Left renal cortex interstitium (tissue), 4 donors: ENCODE results near the gene EIF2S2. TPM values are rescaled to one million over a fixed set of nuclear protein-coding genes. Genes with fewer than 3 reads are reported as not detected.

Experiments used
- DNase-seq, 4 donors: peaks; one replicate each; pipeline ENCODE4 v3.0.0-alpha.2; 2013; ENCODE audit warnings: low read depth in 4 of 4, low spot score in 2 of 4, missing footprints in 1 of 4
- polyA plus RNA-seq, 4 donors: library from polyadenylated mRNA; unstranded; fragments of 120-200 nt; gene quantifications; one replicate each; pipeline ENCODE4 v1.2.1, GENCODE V29; 2013; ENCODE audit not compliant: insufficient read length in 4 of 4

The EIF2S2 gene
- polyA plus RNA-seq, 4 donors, result 45.5 to 54.3 (median 48.0) TPM

DNA sequence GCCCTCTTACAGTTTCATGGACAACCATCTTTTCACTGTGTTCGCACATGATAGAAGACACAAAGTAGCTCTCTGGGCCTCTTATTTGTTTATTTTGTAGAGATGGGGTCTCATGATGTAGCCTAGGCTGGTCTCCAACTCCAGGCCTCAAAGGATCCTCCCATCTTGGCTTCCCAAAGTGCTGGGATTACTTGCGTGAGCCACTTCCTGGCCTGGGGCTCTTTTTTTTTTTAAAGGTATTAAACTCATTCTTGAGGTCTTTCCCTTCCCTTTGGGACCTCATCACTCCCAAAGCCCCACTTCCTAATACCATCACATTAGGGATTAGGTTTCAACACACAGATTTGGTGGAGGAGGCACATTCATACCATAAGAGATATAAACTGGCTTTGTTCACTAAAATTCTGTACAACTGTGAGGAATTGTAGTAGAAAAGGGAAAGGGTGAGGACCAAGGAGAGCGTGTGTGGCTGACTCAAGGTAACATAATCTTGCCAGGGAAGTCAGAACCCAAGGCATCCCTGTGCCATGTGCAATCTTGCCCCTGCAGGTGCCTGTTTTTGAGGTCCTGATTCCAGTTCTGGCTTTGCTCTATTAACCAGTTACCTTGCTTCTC lies 45.5 kb downstream of the EIF2S2 start:
- no peak for DNase-seq

GRCh38 chr20:34065260-34065659 lies 46.8 kb downstream of the EIF2S2 start:
- DNase-seq, result no peak

DNA sequence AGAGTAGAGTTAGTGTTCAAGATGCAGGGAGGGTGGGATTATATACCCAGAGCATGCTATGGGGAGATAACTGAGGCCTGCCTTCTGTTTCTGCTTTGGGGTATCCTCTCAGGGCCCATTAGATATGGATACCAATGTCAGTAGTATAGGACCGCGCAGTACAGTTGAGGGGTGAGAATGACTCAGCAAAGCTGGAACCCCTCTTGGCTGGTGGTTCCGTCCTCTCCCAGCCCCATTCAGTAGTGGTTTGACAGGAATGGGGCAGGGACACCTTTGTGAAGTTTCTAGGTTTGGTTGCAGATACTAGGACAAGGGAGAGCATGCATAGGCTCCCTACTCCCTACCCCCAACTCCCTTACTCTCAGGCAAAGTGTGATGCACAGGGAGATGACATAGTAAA lies 47.8 kb downstream of the EIF2S2 start:
- DNase-seq, result no peak

- no peak for DNase-seq
These were observed 49.2 kb downstream of the EIF2S2 start for GRCh38 chr20:34062570-34063482.

DNA sequence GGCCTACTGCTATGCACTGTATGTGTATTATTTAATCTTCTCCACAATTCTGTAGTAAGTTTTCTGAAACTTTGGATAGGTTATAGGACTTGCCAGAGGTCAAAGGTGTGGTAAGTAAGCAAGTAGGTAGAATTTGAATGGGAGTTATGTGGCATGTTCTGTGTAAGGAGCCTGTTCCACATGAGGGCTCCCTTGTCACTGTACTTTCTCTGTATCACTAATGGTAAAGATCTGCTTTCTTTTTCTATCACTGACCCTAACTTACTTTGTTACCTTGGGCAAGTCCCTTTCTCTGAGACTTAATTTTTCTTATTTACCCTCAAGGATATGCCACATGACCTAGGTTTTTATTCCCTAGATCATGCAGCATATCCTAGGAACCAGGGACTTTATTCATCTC lies 50.3 kb downstream of the EIF2S2 start:
- no peak for DNase-seq

GRCh38 chr20:34060970-34061369 lies 51.1 kb downstream of the EIF2S2 start:
- DNase-seq, result no peak

DNA sequence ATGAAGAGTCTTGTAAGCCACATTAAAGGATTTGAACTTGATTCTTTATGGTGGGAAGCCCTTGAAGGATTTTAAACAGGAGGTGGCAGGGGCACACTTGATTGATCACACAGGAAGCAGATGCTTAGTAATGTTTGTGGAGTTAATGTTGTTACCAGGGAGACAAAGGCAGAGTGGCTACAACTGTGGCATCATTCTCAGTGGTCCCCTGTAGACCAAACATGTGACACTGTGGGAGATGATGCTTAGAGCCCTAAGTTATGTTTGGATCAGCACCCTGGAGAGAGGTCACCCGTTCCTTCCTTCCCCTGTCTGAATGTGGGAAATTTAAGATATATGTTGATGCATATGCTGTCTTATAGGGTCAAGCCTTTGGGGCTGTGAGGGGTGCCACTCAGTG lies 53.2 kb downstream of the EIF2S2 start:
- DNase-seq, result no peak

DNA sequence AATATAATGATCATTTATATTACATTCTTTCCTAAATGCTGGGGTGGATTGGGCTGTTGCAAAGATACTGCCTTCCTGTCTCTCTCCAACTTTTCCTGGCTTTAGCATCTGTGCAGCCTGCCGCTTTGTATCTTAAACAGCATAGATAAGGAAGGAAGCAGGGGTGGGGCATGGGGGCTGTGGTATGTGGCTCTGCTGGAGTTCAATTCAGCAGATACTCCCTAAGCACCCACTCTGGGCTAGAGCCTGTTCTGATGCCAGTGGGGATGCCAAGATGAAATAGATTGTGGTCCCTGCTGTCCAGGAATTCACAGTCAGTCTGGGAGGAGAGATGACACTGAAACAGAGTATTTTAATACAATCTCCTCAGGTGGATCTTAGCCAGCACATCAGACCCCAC lies 56.8 kb downstream of the EIF2S2 start:
- no peak for DNase-seq

DNA sequence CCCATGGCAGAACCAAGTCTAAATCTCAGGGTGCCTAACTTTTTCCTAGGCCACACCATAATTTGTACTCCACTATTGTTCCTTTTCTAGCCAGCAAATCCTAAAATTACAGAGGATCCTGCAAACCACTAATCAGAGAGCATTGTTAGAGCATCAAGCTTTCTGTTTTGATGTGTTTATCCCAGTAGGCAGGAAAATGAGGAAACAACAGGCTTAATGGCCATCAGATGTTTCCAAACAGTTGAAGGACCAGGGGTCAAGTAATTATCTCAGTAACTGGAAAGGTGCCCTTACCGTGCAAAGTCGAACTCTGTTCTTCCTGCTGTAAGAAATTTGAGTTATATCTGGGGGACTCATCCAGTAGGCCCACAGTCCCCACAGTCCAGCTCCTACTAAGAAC lies 59.6 kb downstream of the EIF2S2 start:
- no peak for DNase-seq

DNA sequence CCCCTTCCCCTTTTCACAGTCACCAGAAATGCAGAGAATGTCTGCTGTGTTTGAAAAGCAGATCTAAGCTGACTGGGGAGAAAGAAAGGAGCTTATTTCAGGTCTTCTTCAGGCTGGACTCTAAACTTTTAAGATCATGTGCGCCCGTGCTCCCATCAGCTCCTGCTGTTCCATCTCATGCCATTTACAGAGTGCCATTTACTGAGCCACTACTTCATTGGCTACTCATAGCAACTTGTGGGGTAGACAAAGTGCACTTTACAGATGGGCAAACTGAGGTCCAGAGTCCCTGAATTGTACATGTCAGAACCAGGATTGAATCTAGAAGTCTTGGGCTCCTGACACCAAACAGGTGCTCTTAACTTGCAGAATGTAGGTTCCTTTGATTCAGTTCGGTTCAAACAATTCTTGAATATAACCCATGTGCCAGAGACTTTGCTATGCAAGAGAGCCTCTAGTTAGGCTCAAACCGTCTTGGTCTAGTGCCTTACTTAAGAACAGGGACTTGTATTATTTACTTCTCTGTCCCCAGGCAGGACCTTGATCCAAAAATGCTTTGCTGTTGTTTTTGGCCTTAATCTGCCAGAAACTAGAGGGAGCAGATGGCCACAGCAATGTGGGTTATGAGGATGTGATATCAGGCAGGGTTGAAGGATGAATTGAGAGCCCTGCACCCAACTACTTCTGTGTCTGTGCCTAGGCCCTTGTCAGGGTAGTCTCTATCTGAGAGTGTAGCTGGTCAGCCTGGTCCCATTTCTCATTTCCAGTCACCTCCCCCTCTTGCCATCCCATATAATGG lies 61.9 kb downstream of the EIF2S2 start:
- DNase-seq, result no peak

DNA sequence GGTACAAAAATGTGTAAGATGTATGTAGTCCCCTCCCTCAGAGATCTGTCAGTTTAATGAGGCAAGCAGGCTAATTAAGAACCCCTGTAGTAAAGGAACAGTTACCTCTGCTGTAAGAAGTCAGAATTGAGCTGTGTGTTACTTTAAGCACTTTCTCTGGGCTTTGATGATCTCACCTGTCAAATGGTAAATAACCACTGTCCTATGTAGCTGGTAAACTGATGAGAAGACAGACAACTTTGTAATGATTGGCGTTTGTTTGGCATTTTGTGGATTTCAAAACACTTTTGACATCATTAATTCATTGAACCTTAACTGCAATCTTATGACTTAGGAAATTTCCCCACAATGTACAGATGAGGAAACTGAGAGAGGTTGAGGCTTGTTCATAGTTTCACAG lies 62.7 kb downstream of the EIF2S2 start:
- DNase-seq, result no peak

DNA sequence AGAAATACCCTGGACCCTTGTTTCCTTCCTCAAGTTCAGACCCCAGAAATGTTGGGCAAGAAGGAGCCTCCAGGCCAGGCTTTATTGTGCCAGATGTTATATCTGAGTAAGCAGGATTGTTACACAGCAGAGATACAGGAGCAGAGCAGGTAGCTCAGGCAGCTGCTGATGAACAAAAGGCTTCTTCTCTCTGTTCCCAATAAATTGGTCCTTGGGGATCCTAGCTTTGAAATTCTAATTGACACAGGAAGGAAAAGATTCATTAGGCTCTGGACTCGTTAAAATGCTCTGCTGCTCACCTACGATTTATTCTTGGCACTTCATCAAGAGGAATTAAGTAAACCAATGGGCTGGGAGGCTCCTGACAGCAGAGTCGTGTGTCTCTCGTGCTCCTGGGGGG lies 64.1 kb downstream of the EIF2S2 start:
- DNase-seq, result no peak

GRCh38 chr20:34047010-34047687 lies 64.9 kb downstream of the EIF2S2 start:
- no peak for DNase-seq

DNA sequence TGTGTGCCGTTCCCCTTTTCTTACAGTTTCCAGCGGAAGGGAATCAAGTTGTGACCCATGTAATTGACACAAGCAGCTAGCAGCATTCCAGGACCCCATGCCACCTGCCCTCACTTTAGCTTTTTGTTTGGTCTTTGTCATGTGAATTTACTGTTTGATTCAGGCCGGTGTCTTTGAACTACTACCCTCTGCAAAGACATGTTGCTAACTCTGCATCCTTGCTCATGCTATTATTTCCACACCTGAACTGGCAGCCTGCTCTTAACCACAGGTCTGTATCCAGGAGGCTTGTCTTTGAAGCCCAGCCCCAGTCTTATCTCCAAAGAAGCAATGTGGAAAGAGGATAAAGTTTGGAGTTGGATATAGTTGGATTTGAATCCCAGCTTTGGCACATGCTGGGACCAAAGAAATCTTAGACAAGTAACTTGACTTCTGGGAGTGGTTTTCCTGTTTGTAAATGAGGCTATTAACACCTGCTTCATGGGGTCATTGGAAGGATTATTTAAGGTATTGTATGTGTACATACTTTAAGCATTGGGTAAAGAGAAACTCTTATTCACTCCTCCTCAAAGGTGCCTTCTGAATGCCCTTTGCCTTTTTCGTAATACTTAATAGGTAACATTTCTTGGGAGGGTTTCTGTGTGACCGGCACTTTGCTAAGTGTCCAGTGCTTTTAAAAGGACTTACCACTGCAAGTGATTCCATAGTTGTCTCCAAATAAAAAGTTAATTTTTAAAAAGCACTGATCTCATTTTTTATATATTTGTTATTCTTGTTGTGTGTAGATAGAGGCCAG lies 65.9 kb downstream of the EIF2S2 start:
- no peak for DNase-seq

DNA sequence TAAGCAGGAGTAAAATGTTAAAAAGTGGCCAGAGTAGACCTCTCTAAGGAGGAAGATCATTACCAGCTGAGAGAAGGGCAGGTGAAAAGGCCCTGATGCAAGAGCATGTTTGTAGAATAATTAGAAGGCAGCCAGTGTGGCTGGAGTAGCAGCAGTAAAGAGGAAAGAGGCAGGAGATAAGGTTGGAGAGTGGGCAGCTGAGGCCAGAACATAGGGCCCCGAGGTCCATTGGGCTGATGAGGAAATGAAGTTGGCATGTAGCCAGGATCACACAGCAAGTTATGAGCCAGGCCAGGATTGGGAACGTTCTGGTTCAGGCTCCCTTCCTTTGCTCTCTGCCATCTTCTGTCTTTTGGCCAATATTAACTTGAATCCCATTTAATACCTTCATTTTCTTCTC lies 66.7 kb downstream of the EIF2S2 start:
- no peak for DNase-seq

DNA sequence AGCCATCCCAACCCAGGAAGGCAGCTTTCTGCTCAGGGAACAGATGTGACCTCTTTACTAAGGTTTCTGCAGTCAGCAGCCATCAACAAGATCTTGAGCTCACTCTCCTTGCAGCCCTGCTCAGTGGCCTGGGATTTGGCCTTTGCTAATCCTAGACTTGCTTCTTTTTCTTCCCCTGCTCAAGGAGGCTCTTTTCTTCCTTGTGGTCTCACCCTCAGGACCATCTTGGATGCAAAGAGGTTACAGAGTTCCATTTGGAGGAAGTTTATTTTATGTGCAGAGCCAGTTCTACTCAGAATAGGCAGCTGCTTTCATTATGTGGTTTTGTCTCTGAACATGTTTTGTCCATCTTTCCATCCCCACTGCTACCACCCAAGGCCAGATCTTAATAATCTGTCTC lies 69.0 kb downstream of the EIF2S2 start:
- no peak for DNase-seq

DNA sequence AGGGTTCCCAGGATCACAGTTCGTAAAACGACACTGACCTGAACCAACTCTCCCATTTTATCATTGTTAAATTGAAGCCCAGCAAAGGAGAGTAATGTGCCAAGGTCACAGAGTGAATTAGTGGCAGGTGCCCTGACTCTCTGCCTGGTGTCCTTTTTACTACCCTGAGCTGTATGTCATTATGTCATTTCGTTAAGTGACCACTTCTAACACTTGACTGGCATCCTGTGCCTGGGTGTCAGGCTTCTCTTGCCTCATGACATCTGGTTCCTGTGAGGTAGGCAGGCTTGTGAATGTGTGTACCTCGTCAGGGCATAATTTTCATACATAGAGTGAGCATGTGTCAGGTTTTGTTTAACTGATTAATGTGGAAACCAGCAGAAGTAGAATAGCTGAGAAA lies 69.8 kb downstream of the EIF2S2 start:
- DNase-seq, result no peak

- DNase-seq, result no peak
These were observed 70.8 kb downstream of the EIF2S2 start for GRCh38 chr20:34041226-34041625.

DNA sequence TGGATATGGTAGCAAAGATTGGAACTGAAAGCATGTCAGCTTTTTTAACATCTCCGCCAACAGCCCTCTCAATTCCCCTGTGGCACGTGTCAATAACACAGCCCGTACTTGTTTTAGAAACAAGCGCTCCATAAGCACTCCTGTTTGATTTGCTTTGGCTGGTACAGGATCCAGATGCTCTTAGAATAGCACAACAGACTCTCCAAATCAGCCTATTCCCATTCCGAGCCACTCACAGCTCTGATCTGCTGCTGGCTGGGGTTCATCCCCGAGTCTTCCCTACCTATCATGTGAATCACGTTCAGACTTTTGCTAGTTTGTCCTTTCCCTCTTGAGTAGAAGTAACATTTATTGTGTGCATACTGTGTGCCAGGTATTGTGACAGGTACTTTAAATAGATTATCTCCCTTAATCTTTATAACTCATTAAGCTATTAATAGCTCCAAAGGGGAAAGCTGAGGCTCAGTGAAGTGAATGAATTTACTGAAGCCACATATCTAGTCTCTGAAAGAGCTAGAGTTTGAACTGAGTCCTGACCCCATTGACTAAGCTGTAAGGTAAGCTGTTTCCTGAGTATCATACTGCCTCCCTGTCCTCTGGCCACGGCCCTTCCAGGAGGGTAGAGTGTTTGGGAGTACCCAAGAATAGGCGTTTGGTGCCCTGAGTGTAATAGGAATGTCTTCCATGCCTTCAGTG lies 71.6 kb downstream of the EIF2S2 start:
- DNase-seq, result no peak
